Heart left ventricle (tissue), 16 donors: ENCODE results near the gene CAMTA1. TPM values are rescaled to one million over a fixed set of nuclear protein-coding genes. Genes with fewer than 3 reads are reported as not detected.

Experiments used
- ATAC-seq, 4 donors: fragments of 200-7000 bp; cut with Tn5 transposase; one replicate each; pipeline ENCODE4 v1.9.1; 2020 to 2022; ENCODE audit warnings: moderate library complexity in 4 of 4, mild to moderate bottlenecking in 3 of 4, moderate number of reproducible peaks in 1 of 4
- DNase-seq, 5 donors: peaks; one replicate each; pipeline ENCODE4 v3.0.0-alpha.2; 2020
- H3K27ac ChIP-seq, 12 donors: fragments of 200-600 bp; sonication (generic) in 4 of 12; one replicate each; pipeline versions ENCODE4 v1.5.0 to v1.8.0; 2016 to 2022; ENCODE audit warnings: mild to moderate bottlenecking in 2 of 12
- H3K27me3 ChIP-seq, 9 donors: fragments of 200-600 bp; sonication (generic) in 2 of 9; one replicate each; pipeline versions ENCODE4 v1.5.1 to v1.8.0; 2016 to 2022; ENCODE audit warnings: mild to moderate bottlenecking in 3 of 9
- H3K36me3 ChIP-seq, 9 donors: fragments of 200-600 bp; sonication (generic) in 2 of 9; one replicate each; pipeline versions ENCODE4 v1.5.0 to v1.8.0; 2018 to 2022; ENCODE audit warnings: mild to moderate bottlenecking in 2 of 9
- H3K4me1 ChIP-seq, 12 donors: fragments of 200-600 bp; sonication (generic) in 4 of 12; one replicate each; pipeline versions ENCODE4 v1.5.0 to v1.8.0; 2016 to 2022; ENCODE audit warnings: mild to moderate bottlenecking in 3 of 12
- H3K4me3 ChIP-seq, 12 donors: fragments of 200-600 bp; sonication (generic) in 4 of 12; one replicate each; pipeline versions ENCODE4 v1.5.0 to v1.8.0; 2017 to 2022; ENCODE audit warnings: mild to moderate bottlenecking in 9 of 12, moderate library complexity in 4 of 12
- H3K9me3 ChIP-seq, 12 donors: fragments of 200-600 bp; sonication (generic) in 4 of 12; one replicate each; pipeline versions ENCODE4 v1.5.0 to v1.8.0; 2016 to 2022; ENCODE audit warnings: mild to moderate bottlenecking in 1 of 12
- CTCF ChIP-seq, 12 donors: fragments of 200-600 bp; sonication (generic) in 4 of 12; IDR thresholded peaks; one replicate each; pipeline versions ENCODE4 v1.5.0 to v1.8.0; 2018 to 2022; ENCODE audit warnings: antibody characterized with exemption in 12 of 12, mild to moderate bottlenecking in 5 of 12
- POLR2A ChIP-seq, 2 donors: fragments of 450-650 bp; IDR thresholded peaks; one replicate each; pipeline ENCODE4 v1.6.1; 2017; ENCODE audit warnings: antibody characterized with exemption in 2 of 2, mild to moderate bottlenecking in 2 of 2, moderate library complexity in 2 of 2
- WGBS, 4 donors: extraction: QIAGEN DNeasy Blood & Tissue Kit in 2 of 4; methylation state at CpG; one replicate each; pipeline versions ENCODE4 v1.1.5 to v1.1.7; 2013 to 2018; 5-methylcytosine and 5-hydroxymethylcytosine counted together
- intact Hi-C, 10 donors: fragments of 100-400 bp; cut with DNase I; formaldehyde crosslinking; loops; one replicate each; pipeline versions ENCODE4 v1.11.1 to v1.14.2; 2022
- polyA plus RNA-seq, 2 donors: library from polyadenylated mRNA; stranded (reverse); fragments of 200-250 nt; gene quantifications; one replicate each; pipeline ENCODE4 v1.2.3, GENCODE V29; 2013
- total RNA-seq, 9 donors: library from RNA; depleted of rRNA in 2 of 9; stranded (reverse); fragments of >200 nt in 2 of 9; fragmentation: NEBNext Ultra II Directional in 3 of 9; extraction: Animal tissue kit (Norgen Biotek cat#: 25700) in 3 of 9; gene quantifications; one replicate each; pipeline versions ENCODE4 v1.1.0 to v1.2.4, GENCODE V29; 2016 to 2023
- donor health status: ischemic (EF 13 %, LVEDD 7.1; RV severe dilation, severe dysfunction).
- donor health status: healthy with polysubstance abuse.
- donor health status: DM: no; HTN: yes; CAD: no.
- donor health status: DM: no; HTN: no; CAD: no.
- donor health status: ischemic (EF 25% LVEDD 6.9; RV normal size, moderate dysfunction).
- donor health status: ischemic (EF 25% LVEDD 5.7; RV mildly dilated, moderate dysfunction).
- donor health status: healthy.
- donor health status: DM: yes; HTN: yes; CAD: no.
- donor health status: ischemic (EF 35%, LVEDD 5.7; RV mildly dilated, moderate dysfunction).
- donor health status: nonischemic (EF 11% LVEDD 7.7; RV severe dilation, severe dysfunction).
- donor health status: DM: yes; HTN: yes; CAD: no.
- donor health status: PGD.
- donor health status: ischemic (EF 29% LVEDD 5.4; RV normal size, mild dysfunction).
- donor health status: nonischemic (EF 23%, LVEDD 6.1; RV moderate dilation, normal function).

CAMTA1 gene
- total and polyA plus RNA-seq, 11 donors = 114 to 303 (median 137) TPM

DNA sequence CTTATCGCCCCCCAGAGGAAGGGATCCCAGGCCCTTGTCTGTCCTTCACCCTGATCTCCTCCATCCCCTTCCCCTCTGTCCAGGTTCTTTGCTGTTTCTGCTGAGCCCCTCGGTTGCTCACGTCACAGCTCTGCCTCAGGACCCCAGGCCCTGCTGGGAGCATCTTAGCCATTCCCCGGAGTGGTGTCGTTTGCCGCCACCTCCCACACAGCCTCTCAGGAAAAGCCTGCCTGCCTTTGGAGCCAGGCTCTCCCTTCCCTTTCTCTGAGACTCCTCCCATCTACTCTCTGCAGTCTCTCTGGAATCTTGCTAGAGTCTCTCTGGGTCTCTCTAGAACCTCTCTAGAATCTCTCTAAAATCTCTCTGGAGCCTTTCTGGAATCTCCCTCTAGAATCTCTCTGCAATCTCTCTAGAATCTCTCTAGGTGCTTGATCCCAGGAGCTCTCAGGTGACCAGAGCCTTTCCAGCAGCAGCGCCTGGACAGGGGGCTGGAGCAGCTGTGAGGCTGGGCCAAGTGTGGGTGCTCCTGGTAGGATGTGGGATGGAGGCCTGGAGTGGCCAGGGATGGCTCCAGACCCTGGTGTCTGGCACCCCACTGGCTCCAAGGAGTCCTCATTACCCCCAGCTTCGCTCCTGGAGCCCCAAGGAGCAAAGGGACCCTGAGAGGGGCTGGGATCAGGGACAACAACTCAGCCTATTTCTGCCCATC, 702.7 kb downstream of the CAMTA1 start:
- Histone ChIP-seq H3K36me3 (no peaks in the 10 kb centered on the region), H3K4me1 (peaks cover 0 to 12% (median 0%) of the 10 kb centered on the region in 12 donors), H3K27ac (no peak overlapping the region), H3K27me3 (no peaks in the 10 kb centered on the region), H3K4me3 (no peak overlapping the region), H3K9me3 (no peaks in the 10 kb centered on the region)
- no peak for TF ChIP-seq POLR2A (IDR thresholded peaks at IDR 0.05)
- no peak for TF ChIP-seq CTCF (IDR thresholded peaks at IDR 0.05)
- intact Hi-C loops = no loop called here
- DNase-seq (no peak), ATAC-seq (no peak)
- WGBS, 4 donors = 76 to 90% (median 84%) methylated on average over 8 of the region's 8 CpGs

- H3K36me3 ChIP-seq = no peaks in the 10 kb centered on the region
- no peaks in the 10 kb centered on the region for H3K9me3 ChIP-seq
- intact Hi-C loops = no loop called here
- peaks cover 0 to 12% (median 0%) of the 10 kb centered on the region in 12 donors for H3K4me1 ChIP-seq
- H3K4me3 ChIP-seq = no peak overlapping the region
- no peak for DNase-seq
- H3K27ac ChIP-seq = no peak overlapping the region
- 93 to 98% (median 95%) methylated on average over 1 of the region's 1 CpG for WGBS, 4 donors
- H3K27me3 ChIP-seq = no peaks in the 10 kb centered on the region
- TF ChIP-seq POLR2A (IDR thresholded peaks at IDR 0.05) (no peak), CTCF (IDR thresholded peaks at IDR 0.05) (no peak)
- ATAC-seq = no peak
These were observed 703.2 kb downstream of the CAMTA1 start for GRCh38 chr1:7488475-7488842.

DNA sequence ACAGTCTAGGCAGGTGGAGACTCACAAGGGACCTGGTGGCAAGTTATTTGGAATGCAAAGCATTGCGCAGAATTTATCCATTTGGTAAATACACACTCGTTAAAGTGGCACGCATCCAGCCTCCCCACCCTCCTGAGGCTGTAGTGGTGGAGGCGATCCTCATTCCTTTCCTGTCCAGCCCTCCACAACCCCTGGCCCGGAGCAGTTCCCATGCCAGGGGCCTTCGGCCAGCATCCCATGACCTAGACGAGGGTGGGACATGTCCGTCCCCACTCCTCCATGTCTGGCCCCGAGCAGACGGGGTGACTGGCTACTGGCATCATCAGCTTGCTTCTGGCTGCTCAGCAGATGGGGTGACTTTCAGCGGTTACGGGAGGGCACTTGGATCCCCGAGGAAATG, 704.3 kb downstream of the CAMTA1 start:
- H3K27me3 ChIP-seq = no peaks in the 10 kb centered on the region
- no peaks in the 10 kb centered on the region for H3K36me3 ChIP-seq
- H3K4me1 ChIP-seq = peaks cover 0 to 12% (median 0%) of the 10 kb centered on the region in 12 donors
- H3K4me3 ChIP-seq = no peak overlapping the region
- DNase-seq (no peak), ATAC-seq (no peak)
- TF ChIP-seq CTCF (IDR thresholded peaks at IDR 0.05) = no peak
- no peak for TF ChIP-seq POLR2A (IDR thresholded peaks at IDR 0.05)
- no peak overlapping the region for H3K27ac ChIP-seq
- intact Hi-C loops = no loop called here
- WGBS, 4 donors = 68 to 92% (median 84%) methylated on average over 10 to 13 of the region's 13 CpGs
- H3K9me3 ChIP-seq = no peaks in the 10 kb centered on the region

- no peak for DNase-seq
- Histone ChIP-seq H3K4me3 (no peak overlapping the region), H3K4me1 (peaks cover 0 to 12% (median 0%) of the 10 kb centered on the region in 12 donors), H3K9me3 (no peaks in the 10 kb centered on the region), H3K36me3 (no peaks in the 10 kb centered on the region), H3K27ac (peak overlapping the region in 1 of 12 donors; percentile 19), H3K27me3 (no peaks in the 10 kb centered on the region)
- no peak for TF ChIP-seq CTCF (IDR thresholded peaks at IDR 0.05)
- no peak for TF ChIP-seq POLR2A (IDR thresholded peaks at IDR 0.05)
- 84 to 89% (median 85%) methylated on average over 10 of the region's 10 CpGs for WGBS, 4 donors
- no peak for ATAC-seq
- intact Hi-C loops = no loop called here
These were observed 705.3 kb downstream of the CAMTA1 start for GRCh38 chr1:7490576-7490975.
